NCI-H2081 treated with DMSO at 0.1 percent for 48 hours (cell line): ENCODE data around the gene KIR2DL4.
"Not testable (repeated sequence)": the region's sequence is repeated elsewhere in the genome, so short reads cannot be mapped to it uniquely, and the experiment has no call there.

Source experiments
- DNase-seq: peaks from one replicate; lab custom pipeline; 2025; lab: John Stamatoyannopoulos, UW

The KIR2DL4 gene

GRCh38 chr19:54803410-54803809 lies at the start of gene KIR2DL4:
KIR2DL4 (plus strand) TSS chr19:54803610; CDS start chr19:54803652, 42 bp downstream.
- no peak for DNase-seq

DNA sequence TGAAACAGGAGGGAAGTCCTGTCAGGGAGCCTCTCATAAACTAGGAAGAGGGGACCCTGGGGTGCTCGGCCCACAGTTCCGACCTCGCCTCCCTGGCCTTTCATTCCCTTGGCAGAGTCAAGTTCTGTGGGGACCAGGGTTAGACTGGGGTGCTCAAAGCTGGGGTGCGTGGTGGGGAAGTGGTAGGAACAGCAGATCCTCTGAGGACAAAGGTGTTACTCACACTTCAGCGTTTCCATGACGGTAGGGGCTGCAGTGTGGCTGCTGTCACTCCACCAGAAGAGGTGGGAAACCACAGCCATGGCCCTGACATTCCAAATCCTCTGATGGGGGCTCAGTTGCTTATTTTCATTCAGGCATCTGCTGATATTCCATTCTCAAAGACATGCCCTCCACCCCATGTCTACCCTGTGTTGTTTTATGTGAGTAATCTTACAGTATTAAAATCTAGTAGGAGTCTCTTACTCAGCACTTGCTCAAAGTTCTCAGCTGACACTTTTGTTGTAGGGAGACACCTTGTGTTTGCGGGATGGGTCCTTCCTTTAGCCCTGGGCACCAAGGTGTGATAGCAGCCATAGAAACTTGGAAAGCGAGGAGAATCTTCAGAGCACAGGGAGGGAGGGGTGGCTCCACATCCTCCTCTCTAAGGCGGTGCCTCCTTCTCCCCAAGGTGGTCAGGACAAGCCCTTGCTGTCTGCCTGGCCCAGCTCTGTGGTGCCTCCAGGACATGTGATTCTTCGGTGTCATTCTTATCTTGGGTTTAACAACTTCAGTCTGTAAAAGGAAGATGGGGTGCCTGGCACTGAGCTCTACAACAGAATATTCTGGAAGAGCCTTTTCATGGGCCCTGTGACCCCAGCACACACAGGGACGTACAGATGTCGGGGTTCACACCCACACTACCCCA lies 47.0 kb upstream of the KIR2DL4 start:
- DNase-seq, result not testable (repeated sequence)

GRCh38 chr19:54758577-54758976 lies 44.8 kb upstream of the KIR2DL4 start:
- not testable (repeated sequence) for DNase-seq

DNA sequence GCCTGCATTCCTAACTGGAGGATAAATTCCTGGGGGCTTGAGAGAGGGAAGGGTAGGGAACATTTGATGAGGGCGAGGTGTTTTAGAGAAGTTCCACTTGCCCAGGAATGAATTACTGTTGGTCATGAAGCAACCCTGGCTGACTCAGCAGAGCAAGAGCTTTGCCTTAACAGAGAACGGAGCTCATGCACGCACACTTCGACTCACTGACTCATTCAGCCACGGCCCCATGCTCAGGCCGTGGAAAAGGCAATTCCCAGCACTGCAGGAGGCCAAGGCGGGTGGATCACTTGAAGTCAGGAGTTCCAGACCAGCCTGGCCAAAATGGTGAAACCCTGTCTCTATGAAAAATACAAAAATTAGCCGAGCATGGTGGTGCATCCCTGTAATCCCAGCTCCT lies 39.2 kb upstream of the KIR2DL4 start:
- not testable (repeated sequence) for DNase-seq

GRCh38 chr19:54766464-54766863 lies 36.9 kb upstream of the KIR2DL4 start:
- not testable (repeated sequence) for DNase-seq

- DNase-seq, result not testable (repeated sequence)
These were observed 33.8 kb upstream of the KIR2DL4 start, which contains the start of gene KIR2DL1 for GRCh38 chr19:54769646-54770045. KIR2DL1 (plus strand) TSS chr19:54769793; CDS start chr19:54769851, 58 bp downstream.

DNA sequence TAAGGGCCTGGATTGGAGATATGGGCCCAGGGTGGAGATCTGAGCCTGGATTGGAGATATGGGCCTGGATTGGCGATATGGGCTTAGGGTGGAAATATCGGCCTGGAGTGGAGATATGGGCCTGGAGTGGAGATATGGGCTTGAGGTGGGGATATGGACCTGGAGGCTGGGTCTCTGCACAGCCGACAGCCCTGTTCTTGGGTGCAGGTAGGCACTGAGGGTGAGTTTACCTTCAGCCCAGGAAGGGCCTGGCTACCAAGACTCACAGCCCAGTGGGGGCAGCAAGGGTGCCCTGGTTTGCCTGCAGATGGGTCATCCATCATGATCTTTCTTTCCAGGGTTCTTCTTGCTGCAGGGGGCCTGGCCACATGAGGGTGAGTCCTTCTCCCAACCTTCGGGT lies 32.9 kb upstream of the KIR2DL4 start:
- not testable (repeated sequence) for DNase-seq

DNA sequence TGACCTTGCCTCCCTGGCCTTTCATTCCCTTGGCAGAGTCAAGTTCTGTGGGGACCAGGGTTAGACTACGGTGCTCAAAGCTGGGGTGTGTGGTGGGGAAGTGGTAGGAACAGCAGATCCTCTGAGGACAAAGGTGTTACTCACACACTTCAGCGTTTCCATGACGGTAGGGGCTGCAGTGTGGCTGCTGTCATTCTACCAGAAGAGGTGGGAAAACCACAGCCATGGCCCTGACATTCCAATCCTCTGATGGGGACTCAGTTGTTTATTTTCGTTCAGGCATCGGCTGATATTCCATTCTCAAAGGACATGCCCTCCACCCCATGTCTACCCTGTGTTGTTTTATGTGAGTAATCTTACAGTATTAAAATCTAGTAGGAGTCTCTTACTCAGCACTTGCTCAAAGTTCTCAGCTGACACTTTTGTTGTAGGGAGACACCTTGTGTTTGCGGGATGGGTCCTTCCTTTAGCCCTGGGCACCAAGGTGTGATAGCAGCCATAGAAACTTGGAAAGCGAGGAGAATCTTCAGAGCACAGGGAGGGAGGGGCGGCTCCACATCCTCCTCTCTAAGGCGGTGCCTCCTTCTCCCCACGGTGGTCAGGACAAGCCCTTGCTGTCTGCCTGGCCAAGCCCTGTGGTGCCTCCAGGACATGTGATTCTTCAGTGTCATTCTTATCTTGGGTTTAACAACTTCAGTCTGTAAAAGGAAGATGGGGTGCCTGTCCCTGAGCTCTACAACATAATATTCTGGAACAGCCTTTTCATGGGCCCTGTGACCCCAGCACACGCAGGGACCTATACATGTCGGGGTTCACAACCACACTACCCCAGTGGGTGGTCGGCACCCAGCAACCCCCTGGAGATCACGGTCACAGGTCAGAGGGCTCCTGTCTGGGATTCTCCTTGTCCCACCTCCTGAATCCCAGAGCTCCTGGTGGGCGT lies 32.1 kb upstream of the KIR2DL4 start:
- not testable (repeated sequence) for DNase-seq

DNA sequence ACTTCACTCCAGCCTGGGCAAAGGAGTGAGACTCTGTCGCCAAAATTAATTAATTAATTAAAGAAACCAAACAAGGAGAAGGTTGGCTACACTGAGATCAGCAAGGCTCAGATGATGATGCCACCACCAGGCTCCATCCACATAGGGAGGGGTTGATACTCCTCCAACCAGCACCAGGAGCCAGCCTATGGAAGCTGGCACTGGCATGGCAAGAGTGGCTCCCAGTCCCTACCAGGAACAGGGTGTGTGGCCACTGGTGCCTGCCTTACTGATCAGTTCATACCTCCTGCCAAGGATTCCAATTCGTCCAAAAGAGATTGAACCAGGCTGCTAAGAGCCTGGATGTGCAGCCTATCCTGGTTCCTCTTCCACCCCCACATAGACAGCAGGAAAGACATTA lies 30.7 kb upstream of the KIR2DL4 start:
- DNase-seq, result not testable (repeated sequence)

GRCh38 chr19:54775095-54775815 lies 28.2 kb upstream of the KIR2DL4 start:
- not testable (repeated sequence) for DNase-seq

- not testable (repeated sequence) for DNase-seq
These were observed 27.6 kb upstream of the KIR2DL4 start for GRCh38 chr19:54775830-54776229.

GRCh38 chr19:54777851-54778250 lies 25.6 kb upstream of the KIR2DL4 start:
- DNase-seq, result not testable (repeated sequence)

- not testable (repeated sequence) for DNase-seq
These were observed 24.5 kb upstream of the KIR2DL4 start for GRCh38 chr19:54778896-54779295.

- not testable (repeated sequence) for DNase-seq
These were observed 20.5 kb upstream of the KIR2DL4 start for GRCh38 chr19:54782916-54783315.

- not testable (repeated sequence) for DNase-seq
These were observed 17.2 kb upstream of the KIR2DL4 start for GRCh38 chr19:54786091-54786723.

GRCh38 chr19:54788154-54788553 lies 15.3 kb upstream of the KIR2DL4 start:
- not testable (repeated sequence) for DNase-seq

- no peak for DNase-seq
These were observed 12.7 kb upstream of the KIR2DL4 start for GRCh38 chr19:54790711-54791110.

DNA sequence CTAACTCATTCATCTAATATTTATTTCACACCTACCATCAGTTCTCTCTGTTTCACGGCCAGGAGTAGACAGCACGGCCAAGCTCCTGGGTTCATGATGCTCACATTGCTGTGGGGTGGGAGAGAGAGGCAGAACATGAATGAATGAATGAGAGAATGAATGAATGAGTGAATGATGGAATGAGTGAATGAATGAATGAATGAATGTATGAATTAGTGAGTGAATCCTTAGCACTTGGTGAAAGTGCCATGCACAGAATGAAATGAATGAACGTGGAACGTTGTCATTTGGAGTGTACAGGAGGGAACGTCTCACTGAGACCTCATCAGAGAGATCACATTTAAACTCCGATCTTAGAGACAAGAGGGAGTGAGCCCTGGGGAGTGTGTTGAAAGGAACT lies 11.9 kb upstream of the KIR2DL4 start:
- no peak for DNase-seq

GRCh38 chr19:54792814-54793213 lies 10.6 kb upstream of the KIR2DL4 start:
- DNase-seq, result no peak

- DNase-seq, result no peak
These were observed 7.7 kb upstream of the KIR2DL4 start for GRCh38 chr19:54795758-54796157.

GRCh38 chr19:54804101-54804500 lies 691 bp downstream of the KIR2DL4 start:
- no peak for DNase-seq
